OCI-LY3 (cell line): ENCODE results near the gene NRAP.

Experiments
- H2AFZ ChIP-seq: fragments of 200-600, 300-600 bp; shearing (Covaris generic); 2 replicates; pipeline ENCODE4 v1.6.0; 2014; ENCODE audit warnings: antibody characterized with exemption, low read depth, low read length
- H3K27ac ChIP-seq: fragments of 200-600, 300-600 bp; sonication (generic); 2 replicates; pipeline ENCODE4 v1.5.1; 2014; ENCODE audit warnings: mild to moderate bottlenecking, low read length, moderate library complexity, mixed read lengths
- H3K27me3 ChIP-seq: fragments of 200-600, 300-600 bp; sonication (generic); 2 replicates; pipeline ENCODE4 v1.6.1; 2014; ENCODE audit warnings: low read depth, low read length, mixed read lengths
- H3K36me3 ChIP-seq: fragments of 200-600, 300-600 bp; sonication (generic); replicated peaks from 2 replicates; pipeline ENCODE3; 2014; ENCODE audit warnings: low read depth, low read length, mixed read lengths
- H3K4me1 ChIP-seq: fragments of 300-600, 200-600 bp; sonication (generic); 2 replicates; pipeline ENCODE4 v1.6.1; 2014; ENCODE audit warnings: low read length, mixed read lengths
- H3K4me2 ChIP-seq: fragments of 200-600, 300-600 bp; sonication (generic); 2 replicates; pipeline ENCODE4 v1.6.1; 2014; ENCODE audit warnings: low read length, mixed read lengths
- H3K4me3 ChIP-seq: fragments of 300-600, 200-600 bp; sonication (generic); 2 replicates; pipeline ENCODE4 v1.5.1; 2014; ENCODE audit warnings: antibody characterized with exemption, mild to moderate bottlenecking, low read length, moderate library complexity
- H3K79me2 ChIP-seq: fragments of 300-600, 200-600 bp; shearing (Covaris generic); 2 replicates; pipeline ENCODE4 v1.6.1; 2014; ENCODE audit warnings: mild to moderate bottlenecking, low read length, mixed read lengths
- H3K9ac ChIP-seq: fragments of 300-600, 200-600 bp; shearing (Covaris generic); 2 replicates; pipeline ENCODE4 v1.6.0; 2014; ENCODE audit warnings: mild to moderate bottlenecking, low read length, moderate library complexity
- H3K9me3 ChIP-seq: fragments of 200-600, 300-600 bp; shearing (Covaris generic); 2 replicates; pipeline ENCODE4 v1.6.1; 2014; ENCODE audit warnings: low read length, mixed read lengths; ENCODE audit not compliant: insufficient read depth
- H4K20me1 ChIP-seq: fragments of 200-600, 300-600 bp; sonication (generic); 2 replicates; pipeline ENCODE4 v1.6.1; 2016; ENCODE audit warnings: low read length, mixed read lengths; ENCODE audit not compliant: insufficient read depth
- EZH2phosphoT487 ChIP-seq: fragments of 200-600 bp; shearing (Covaris generic); IDR thresholded peaks from 2 replicates; pipeline ENCODE4 v1.6.1; 2018; ENCODE audit warnings: antibody characterized with exemption, mixed run types, low read depth
- TF ChIP-seq, protein P1 (sequence below): fragments of 200-600, 300-600 bp; sonication (generic); IDR thresholded peaks from 2 replicates; pipeline ENCODE4 v1.5.1; 2014; ENCODE audit warnings: antibody characterized with exemption, low read length, low read depth

NRAP gene

DNA sequence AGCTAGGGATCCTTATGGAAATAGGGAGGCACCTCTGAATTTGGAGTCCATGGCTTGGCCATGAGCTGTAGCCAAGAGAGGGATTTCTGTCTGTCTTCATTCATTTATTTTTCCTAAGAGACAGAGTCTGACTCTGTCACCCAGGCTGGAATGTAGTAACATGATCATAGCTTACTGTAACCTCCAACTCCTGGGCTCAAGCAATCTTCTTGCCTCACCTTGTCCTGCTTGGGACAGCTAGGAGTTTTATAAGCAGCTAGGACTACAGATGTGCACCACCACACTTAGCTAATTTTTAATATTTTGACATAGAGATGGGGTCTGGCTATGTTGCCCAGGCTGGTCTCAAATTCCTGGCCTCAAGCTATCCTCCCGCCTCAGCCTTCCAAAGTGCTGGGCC lies 119.4 kb downstream of the NRAP start:
- Histone ChIP-seq H3K79me2 (no peaks in the 10 kb centered on the region), H3K27ac (no peak overlapping the region), H3K36me3 (no peaks in the 10 kb centered on the region), H2AFZ (no peak overlapping the region), H3K9ac (no peak overlapping the region), H4K20me1 (no peaks in the 10 kb centered on the region), H3K4me1 (no peaks in the 10 kb centered on the region), H3K4me2 (no peak overlapping the region), H3K9me3 (no peaks in the 10 kb centered on the region), H3K27me3 (no peaks in the 10 kb centered on the region), H3K4me3 (no peak overlapping the region)
- TF ChIP-seq EZH2phosphoT487 = no peak
- TF ChIP-seq, protein P1, sequence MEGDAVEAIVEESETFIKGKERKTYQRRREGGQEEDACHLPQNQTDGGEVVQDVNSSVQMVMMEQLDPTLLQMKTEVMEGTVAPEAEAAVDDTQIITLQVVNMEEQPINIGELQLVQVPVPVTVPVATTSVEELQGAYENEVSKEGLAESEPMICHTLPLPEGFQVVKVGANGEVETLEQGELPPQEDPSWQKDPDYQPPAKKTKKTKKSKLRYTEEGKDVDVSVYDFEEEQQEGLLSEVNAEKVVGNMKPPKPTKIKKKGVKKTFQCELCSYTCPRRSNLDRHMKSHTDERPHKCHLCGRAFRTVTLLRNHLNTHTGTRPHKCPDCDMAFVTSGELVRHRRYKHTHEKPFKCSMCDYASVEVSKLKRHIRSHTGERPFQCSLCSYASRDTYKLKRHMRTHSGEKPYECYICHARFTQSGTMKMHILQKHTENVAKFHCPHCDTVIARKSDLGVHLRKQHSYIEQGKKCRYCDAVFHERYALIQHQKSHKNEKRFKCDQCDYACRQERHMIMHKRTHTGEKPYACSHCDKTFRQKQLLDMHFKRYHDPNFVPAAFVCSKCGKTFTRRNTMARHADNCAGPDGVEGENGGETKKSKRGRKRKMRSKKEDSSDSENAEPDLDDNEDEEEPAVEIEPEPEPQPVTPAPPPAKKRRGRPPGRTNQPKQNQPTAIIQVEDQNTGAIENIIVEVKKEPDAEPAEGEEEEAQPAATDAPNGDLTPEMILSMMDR = no peak

DNA sequence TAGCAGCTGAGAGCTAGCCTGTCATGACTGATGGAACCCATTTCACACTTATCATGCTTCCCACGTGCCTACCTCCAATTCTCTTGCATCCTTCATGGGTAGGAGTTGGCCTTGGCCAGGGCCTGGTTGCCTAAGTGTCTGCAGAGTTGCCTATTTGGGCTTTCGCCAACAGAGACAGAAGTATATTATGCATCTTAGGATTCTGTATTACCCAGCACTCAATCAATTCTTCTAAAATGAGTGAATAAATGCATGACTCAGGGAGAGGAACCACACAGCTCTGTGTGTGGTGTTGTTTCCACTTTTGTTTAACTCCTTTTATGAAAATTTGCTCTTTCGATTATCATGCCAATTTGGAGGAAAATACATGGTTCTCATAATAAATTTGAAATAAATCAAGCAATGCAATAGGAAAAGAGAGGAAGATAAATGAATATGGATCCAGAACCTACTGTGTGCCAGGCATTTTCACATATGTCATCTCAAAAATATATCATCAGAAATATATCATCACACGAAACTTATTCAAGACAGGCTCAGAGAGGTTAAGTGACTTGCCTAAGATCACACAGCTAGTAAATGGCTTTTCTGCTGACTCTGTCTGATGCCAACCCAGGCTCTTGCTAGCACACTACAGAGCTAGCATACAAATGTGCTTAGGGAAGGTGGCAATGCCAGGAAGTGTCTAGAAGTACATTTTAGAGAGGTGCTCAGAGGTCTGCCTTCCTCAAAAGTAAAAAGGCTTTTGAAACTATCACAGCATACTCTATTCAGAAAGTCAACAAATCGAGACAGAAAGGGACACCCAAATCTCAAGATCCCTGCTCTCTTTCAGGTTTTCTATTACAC lies 120.5 kb downstream of the NRAP start:
- no peaks in the 10 kb centered on the region for H3K36me3 ChIP-seq

DNA sequence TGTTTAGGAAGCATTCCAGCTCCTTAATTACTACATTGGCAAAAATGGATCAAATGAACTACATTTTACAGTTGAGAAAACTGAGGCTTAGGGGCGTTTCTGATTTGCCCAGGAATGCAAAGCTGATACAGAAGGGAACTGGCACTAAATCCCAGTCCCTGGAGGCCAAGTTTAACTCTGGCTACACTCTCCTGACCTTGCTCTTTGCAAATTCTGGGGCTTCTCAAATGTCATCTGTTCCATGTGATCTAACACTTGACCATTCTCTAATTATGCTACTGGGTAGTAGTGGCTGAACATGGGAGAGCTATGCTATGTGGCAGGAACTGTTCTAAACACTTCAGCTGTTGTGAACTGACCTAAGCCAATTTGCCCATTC lies 122.3 kb downstream of the NRAP start:
- Histone ChIP-seq H3K36me3 (no peaks in the 10 kb centered on the region), H3K79me2 (no peaks in the 10 kb centered on the region), H3K4me1 (no peaks in the 10 kb centered on the region), H3K9ac (no peak overlapping the region), H3K9me3 (no peaks in the 10 kb centered on the region), H3K4me3 (no peak overlapping the region), H4K20me1 (no peaks in the 10 kb centered on the region), H3K27ac (no peak overlapping the region), H2AFZ (no peak overlapping the region), H3K27me3 (no peaks in the 10 kb centered on the region), H3K4me2 (no peak overlapping the region)
- no peak for TF ChIP-seq EZH2phosphoT487
- TF ChIP-seq, protein P1 = no peak

More for the DNA sequence above, 120.5 kb downstream of the NRAP start:
- Histone ChIP-seq H3K4me3 (no peak overlapping the region), H3K27ac (no peak overlapping the region), H2AFZ (no peak overlapping the region), H3K9me3 (no peaks in the 10 kb centered on the region), H3K79me2 (no peaks in the 10 kb centered on the region), H4K20me1 (no peaks in the 10 kb centered on the region), H3K27me3 (no peaks in the 10 kb centered on the region), H3K9ac (no peak overlapping the region), H3K4me1 (no peaks in the 10 kb centered on the region), H3K4me2 (no peak overlapping the region)
- TF ChIP-seq EZH2phosphoT487 = no peak
- TF ChIP-seq, protein P1 = no peak

DNA sequence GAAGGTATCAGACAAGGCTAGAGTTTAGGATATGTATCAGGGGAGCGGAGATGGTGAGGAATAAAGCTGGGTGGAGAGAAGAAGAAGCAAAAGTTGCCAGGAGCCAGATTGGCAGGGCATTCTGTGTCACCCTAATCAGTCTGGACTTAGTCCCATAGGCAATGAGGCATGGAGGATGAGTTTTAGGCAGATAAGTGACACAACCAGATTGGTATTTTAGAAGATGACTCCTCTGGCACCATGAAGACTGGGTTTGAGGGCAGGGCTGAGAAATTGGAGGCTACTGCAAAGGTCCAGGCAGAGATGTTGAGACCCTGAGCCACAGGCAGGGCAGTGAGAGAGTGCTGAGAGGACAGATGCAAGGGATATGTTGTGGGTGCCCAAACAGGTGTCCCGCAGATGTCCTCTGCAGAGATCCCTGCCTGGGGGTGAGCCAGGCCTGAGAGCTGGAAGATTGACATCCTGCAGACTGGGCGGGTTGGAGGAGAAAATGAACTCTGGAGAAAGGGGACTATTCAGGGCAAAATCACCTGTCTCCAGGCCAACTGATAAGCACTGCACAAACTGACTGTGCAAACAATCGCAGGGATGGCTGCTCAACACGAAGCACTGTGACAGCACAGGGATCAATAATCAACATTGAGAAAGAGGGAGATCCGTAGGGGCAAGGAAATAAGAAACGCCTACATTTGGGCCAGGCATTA lies 122.8 kb downstream of the NRAP start:
- Histone ChIP-seq H3K9ac (no peak overlapping the region), H3K4me2 (no peak overlapping the region), H3K4me1 (no peaks in the 10 kb centered on the region), H3K27ac (no peak overlapping the region), H3K9me3 (no peaks in the 10 kb centered on the region), H2AFZ (no peak overlapping the region), H3K4me3 (no peak overlapping the region), H3K27me3 (no peaks in the 10 kb centered on the region), H3K36me3 (no peaks in the 10 kb centered on the region), H3K79me2 (no peaks in the 10 kb centered on the region), H4K20me1 (no peaks in the 10 kb centered on the region)
- TF ChIP-seq EZH2phosphoT487 = no peak
- TF ChIP-seq, protein P1 = no peak
